ENCODE results near the gene GSG1L.
"Not testable (repeated sequence)": the region's sequence is repeated elsewhere in the genome, so short reads cannot be mapped to it uniquely, and the experiment has no call there.

The GSG1L gene

GRCh38 chr16:27883576-27883975, 179.9 kb downstream of the GSG1L start:
- Histone ChIP-seq H2AFZ (ENCODE audit: low read length) (no peak overlapping the region), H4K91ac (ENCODE audit: low read depth, low read length, poor library complexity) (no peak overlapping the region), H3K18ac (ENCODE audit: low read length) (no peak overlapping the region), H3K79me1 (ENCODE audit: low read depth, low read length) (no peaks in the 10 kb centered on the region), H3K27ac (replicated peaks; ENCODE audit: low read length) (no peak overlapping the region), H2AK5ac (ENCODE audit: low read depth, low read length) (no peak overlapping the region), H2BK120ac (ENCODE audit: low read depth, low read length) (no peak overlapping the region), H3K23ac (ENCODE audit: low read depth, low read length, poor library complexity) (no peak overlapping the region), H3K4me1 (ENCODE audit: control insufficient read depth in 2 of 2, insufficient read depth in 1 of 2, low read depth in 1 of 2, low read length in 2 of 2) (peaks cover 0 to 7% of the 10 kb centered on the region in 2 donors), H3K4me3 (ENCODE audit: low read length in 2 of 2) (no peak overlapping the region), H3K9me3 (replicated peaks in 1 of 2; ENCODE audit: control insufficient read depth in 2 of 2, insufficient read depth in 1 of 2, low read depth in 1 of 2, low read length in 2 of 2) (no peaks in the 10 kb centered on the region), H3K4me2 (ENCODE audit: insufficient read depth, low read length, poor library complexity, severe bottlenecking) (no peak overlapping the region), H3K9ac (ENCODE audit: low read depth, low read length, poor library complexity) (no peak overlapping the region), H3K14ac (ENCODE audit: low read length) (no peak overlapping the region), H3K4ac (ENCODE audit: low read length) (no peak overlapping the region), H2BK12ac (ENCODE audit: low read length) (no peak overlapping the region), H2BK15ac (ENCODE audit: low read length) (no peak overlapping the region), H3K36me3 (replicated peaks in 1 of 2; ENCODE audit: control insufficient read depth in 2 of 2, insufficient read depth in 2 of 2, low read length in 2 of 2) (no peaks in the 10 kb centered on the region), H4K8ac (ENCODE audit: low read depth, low read length) (no peak overlapping the region), H3K27me3 (ENCODE audit: control insufficient read depth in 3 of 3, insufficient read depth in 3 of 3, low read depth in 1 of 3, low read length in 3 of 3) (no peaks in the 10 kb centered on the region), H2BK5ac (ENCODE audit: low read length) (no peak overlapping the region)
- no CpG with 5 or more reads among the region's 5 CpGs for WGBS, 2 donors (ENCODE audit: extremely low coverage in 2 of 2, insufficient read length in 2 of 2, insufficient replicate concordance in 1 of 2)
- DNase-seq (ENCODE audit: low spot score): no peak

- no peaks in the 10 kb centered on the region for H3K36me3 ChIP-seq (replicated peaks in 1 of 2; ENCODE audit: control insufficient read depth in 2 of 2, insufficient read depth in 2 of 2, low read length in 2 of 2)
- H3K27ac ChIP-seq (replicated peaks; ENCODE audit: low read length): no peak overlapping the region
- H3K4me2 ChIP-seq (ENCODE audit: insufficient read depth, low read length, poor library complexity, severe bottlenecking): no peak overlapping the region
- no peak overlapping the region for H3K4ac ChIP-seq (ENCODE audit: low read length)
- no peak overlapping the region for H4K8ac ChIP-seq (ENCODE audit: low read depth, low read length)
- H3K27me3 ChIP-seq (ENCODE audit: control insufficient read depth in 3 of 3, insufficient read depth in 3 of 3, low read depth in 1 of 3, low read length in 3 of 3): no peaks in the 10 kb centered on the region
- H3K23ac ChIP-seq (ENCODE audit: low read depth, low read length, poor library complexity): no peak overlapping the region
- H2AK5ac ChIP-seq (ENCODE audit: low read depth, low read length): no peak overlapping the region
- no peak overlapping the region for H2BK120ac ChIP-seq (ENCODE audit: low read depth, low read length)
- no peak overlapping the region for H4K91ac ChIP-seq (ENCODE audit: low read depth, low read length, poor library complexity)
- H2BK15ac ChIP-seq (ENCODE audit: low read length): no peak overlapping the region
- no peak overlapping the region for H2AFZ ChIP-seq (ENCODE audit: low read length)
- H3K79me1 ChIP-seq (ENCODE audit: low read depth, low read length): no peaks in the 10 kb centered on the region
- H2BK5ac ChIP-seq (ENCODE audit: low read length): no peak overlapping the region
- no CpG with 5 or more reads among the region's 2 CpGs for WGBS, 2 donors (ENCODE audit: extremely low coverage in 2 of 2, insufficient read length in 2 of 2, insufficient replicate concordance in 1 of 2)
- H3K4me3 ChIP-seq (ENCODE audit: low read length in 2 of 2): no peak overlapping the region
- no peak overlapping the region for H3K18ac ChIP-seq (ENCODE audit: low read length)
- H2BK12ac ChIP-seq (ENCODE audit: low read length): no peak overlapping the region
- H3K4me1 ChIP-seq (ENCODE audit: control insufficient read depth in 2 of 2, insufficient read depth in 1 of 2, low read depth in 1 of 2, low read length in 2 of 2): peaks cover 0 to 2% of the 10 kb centered on the region in 2 donors
- no peak overlapping the region for H3K9ac ChIP-seq (ENCODE audit: low read depth, low read length, poor library complexity)
- no peak for DNase-seq (ENCODE audit: low spot score)
- peaks cover 0 to 3% of the 10 kb centered on the region in 2 donors for H3K9me3 ChIP-seq (replicated peaks in 1 of 2; ENCODE audit: control insufficient read depth in 2 of 2, insufficient read depth in 1 of 2, low read depth in 1 of 2, low read length in 2 of 2)
- no peak overlapping the region for H3K14ac ChIP-seq (ENCODE audit: low read length)
These were observed 183.2 kb downstream of the GSG1L start for GRCh38 chr16:27880287-27880686.

- Histone ChIP-seq H3K18ac (ENCODE audit: low read length) (no peak overlapping the region), H3K4me3 (ENCODE audit: low read length in 2 of 2) (no peak overlapping the region), H3K9ac (ENCODE audit: low read depth, low read length, poor library complexity) (no peak overlapping the region), H4K91ac (ENCODE audit: low read depth, low read length, poor library complexity) (no peak overlapping the region), H3K4me1 (ENCODE audit: control insufficient read depth in 2 of 2, insufficient read depth in 1 of 2, low read depth in 1 of 2, low read length in 2 of 2) (peaks cover 0 to 2% of the 10 kb centered on the region in 2 donors), H3K27ac (replicated peaks; ENCODE audit: low read length) (no peak overlapping the region), H2BK5ac (ENCODE audit: low read length) (no peak overlapping the region), H4K8ac (ENCODE audit: low read depth, low read length) (no peak overlapping the region), H3K23ac (ENCODE audit: low read depth, low read length, poor library complexity) (no peak overlapping the region), H2BK12ac (ENCODE audit: low read length) (no peak overlapping the region), H2AK5ac (ENCODE audit: low read depth, low read length) (no peak overlapping the region), H3K9me3 (replicated peaks in 1 of 2; ENCODE audit: control insufficient read depth in 2 of 2, insufficient read depth in 1 of 2, low read depth in 1 of 2, low read length in 2 of 2) (peaks cover 0 to 3% of the 10 kb centered on the region in 2 donors), H3K4me2 (ENCODE audit: insufficient read depth, low read length, poor library complexity, severe bottlenecking) (no peak overlapping the region), H2BK120ac (ENCODE audit: low read depth, low read length) (no peak overlapping the region), H2AFZ (ENCODE audit: low read length) (no peak overlapping the region), H3K36me3 (replicated peaks in 1 of 2; ENCODE audit: control insufficient read depth in 2 of 2, insufficient read depth in 2 of 2, low read length in 2 of 2) (no peaks in the 10 kb centered on the region), H3K27me3 (ENCODE audit: control insufficient read depth in 3 of 3, insufficient read depth in 3 of 3, low read depth in 1 of 3, low read length in 3 of 3) (no peaks in the 10 kb centered on the region), H3K4ac (ENCODE audit: low read length) (no peak overlapping the region), H2BK15ac (ENCODE audit: low read length) (no peak overlapping the region), H3K14ac (ENCODE audit: low read length) (no peak overlapping the region), H3K79me1 (ENCODE audit: low read depth, low read length) (no peaks in the 10 kb centered on the region)
- no CpG with 5 or more reads among the region's 3 CpGs for WGBS, 2 donors (ENCODE audit: extremely low coverage in 2 of 2, insufficient read length in 2 of 2, insufficient replicate concordance in 1 of 2)
- no peak for DNase-seq (ENCODE audit: low spot score)
These were observed 183.8 kb downstream of the GSG1L start for GRCh38 chr16:27879601-27880247.

- H2AFZ ChIP-seq (ENCODE audit: low read length); H4K8ac ChIP-seq (ENCODE audit: low read depth, low read length); H2BK5ac ChIP-seq (ENCODE audit: low read length); H3K23ac ChIP-seq (ENCODE audit: low read depth, low read length, poor library complexity); H4K91ac ChIP-seq (ENCODE audit: low read depth, low read length, poor library complexity); H2BK15ac ChIP-seq (ENCODE audit: low read length); H2BK120ac ChIP-seq (ENCODE audit: low read depth, low read length); H2BK12ac ChIP-seq (ENCODE audit: low read length); H3K9ac ChIP-seq (ENCODE audit: low read depth, low read length, poor library complexity); H3K27me3 ChIP-seq (ENCODE audit: control insufficient read depth in 3 of 3, insufficient read depth in 3 of 3, low read depth in 1 of 3, low read length in 3 of 3); H3K36me3 ChIP-seq (replicated peaks in 1 of 2; ENCODE audit: control insufficient read depth in 2 of 2, insufficient read depth in 2 of 2, low read length in 2 of 2); H3K4me2 ChIP-seq (ENCODE audit: insufficient read depth, low read length, poor library complexity, severe bottlenecking); H3K4me1 ChIP-seq (ENCODE audit: control insufficient read depth in 2 of 2, insufficient read depth in 1 of 2, low read depth in 1 of 2, low read length in 2 of 2); H2AK5ac ChIP-seq (ENCODE audit: low read depth, low read length); H3K14ac ChIP-seq (ENCODE audit: low read length); DNase-seq (ENCODE audit: low spot score); H3K18ac ChIP-seq (ENCODE audit: low read length); H3K79me1 ChIP-seq (ENCODE audit: low read depth, low read length); H3K4ac ChIP-seq (ENCODE audit: low read length); H3K4me3 ChIP-seq (ENCODE audit: low read length in 2 of 2); H3K27ac ChIP-seq (replicated peaks; ENCODE audit: low read length): not testable (repeated sequence)
- WGBS, 2 donors (ENCODE audit: extremely low coverage in 2 of 2, insufficient read length in 2 of 2, insufficient replicate concordance in 1 of 2): no CpG with 5 or more reads among the region's 1 CpG
- H3K9me3 ChIP-seq (replicated peaks in 1 of 2; ENCODE audit: control insufficient read depth in 2 of 2, insufficient read depth in 1 of 2, low read depth in 1 of 2, low read length in 2 of 2): peaks cover 7 to 10% of the 10 kb centered on the region in 2 donors
These were observed 190.9 kb downstream of the GSG1L start for GRCh38 chr16:27872627-27873026.
